ENCODE data around the gene PITRM1.

PITRM1 gene

DNA sequence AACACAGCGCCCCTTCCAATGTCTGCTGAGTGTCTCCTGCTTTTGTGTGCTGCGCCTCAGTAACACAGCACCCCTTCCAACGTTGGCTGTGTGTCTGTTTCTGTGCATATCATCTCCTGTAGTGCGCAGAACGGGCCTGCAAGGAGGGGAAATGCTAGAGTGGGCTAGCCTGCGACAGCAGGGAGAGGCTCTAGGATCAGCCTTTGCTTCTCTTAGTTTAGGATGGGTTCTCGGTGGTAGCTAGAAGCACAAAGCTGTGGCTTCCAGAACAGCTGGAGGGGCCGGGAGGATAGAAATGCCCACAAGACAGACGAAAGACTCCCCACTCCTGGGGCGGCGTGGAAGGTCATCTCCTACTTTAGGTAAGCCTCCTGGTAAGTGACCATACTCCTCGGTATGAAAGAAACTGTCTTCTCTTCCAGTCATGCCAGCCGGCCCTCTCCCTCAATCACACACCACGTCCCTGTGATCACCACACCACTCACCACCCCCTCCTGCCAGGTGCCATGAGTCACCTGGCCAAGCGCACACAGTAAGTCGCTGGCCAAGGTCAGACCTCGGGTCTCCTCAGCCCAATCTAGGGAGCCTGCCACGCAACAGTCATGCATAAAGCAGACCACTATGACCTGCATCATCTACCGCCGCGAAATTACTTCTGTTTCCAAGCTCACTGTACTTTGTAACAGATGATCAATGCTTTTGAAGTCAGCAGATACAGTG is 4.8 kb downstream of the PITRM1 start:
- TF ChIP-seq, protein P1, sequence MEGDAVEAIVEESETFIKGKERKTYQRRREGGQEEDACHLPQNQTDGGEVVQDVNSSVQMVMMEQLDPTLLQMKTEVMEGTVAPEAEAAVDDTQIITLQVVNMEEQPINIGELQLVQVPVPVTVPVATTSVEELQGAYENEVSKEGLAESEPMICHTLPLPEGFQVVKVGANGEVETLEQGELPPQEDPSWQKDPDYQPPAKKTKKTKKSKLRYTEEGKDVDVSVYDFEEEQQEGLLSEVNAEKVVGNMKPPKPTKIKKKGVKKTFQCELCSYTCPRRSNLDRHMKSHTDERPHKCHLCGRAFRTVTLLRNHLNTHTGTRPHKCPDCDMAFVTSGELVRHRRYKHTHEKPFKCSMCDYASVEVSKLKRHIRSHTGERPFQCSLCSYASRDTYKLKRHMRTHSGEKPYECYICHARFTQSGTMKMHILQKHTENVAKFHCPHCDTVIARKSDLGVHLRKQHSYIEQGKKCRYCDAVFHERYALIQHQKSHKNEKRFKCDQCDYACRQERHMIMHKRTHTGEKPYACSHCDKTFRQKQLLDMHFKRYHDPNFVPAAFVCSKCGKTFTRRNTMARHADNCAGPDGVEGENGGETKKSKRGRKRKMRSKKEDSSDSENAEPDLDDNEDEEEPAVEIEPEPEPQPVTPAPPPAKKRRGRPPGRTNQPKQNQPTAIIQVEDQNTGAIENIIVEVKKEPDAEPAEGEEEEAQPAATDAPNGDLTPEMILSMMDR (IDR thresholded peaks at IDR 0.05; ENCODE audit: low read depth, low read length), result no peak
- no peak for DNase-seq (ENCODE audit: low read depth, low spot score)
- H3K4me3 ChIP-seq (ENCODE audit: low read depth, low read length), result no peak overlapping the region
- in situ Hi-C loops (cut with HindIII; ENCODE audit: low sequenced_read_pairs), result no loop called here

DNA sequence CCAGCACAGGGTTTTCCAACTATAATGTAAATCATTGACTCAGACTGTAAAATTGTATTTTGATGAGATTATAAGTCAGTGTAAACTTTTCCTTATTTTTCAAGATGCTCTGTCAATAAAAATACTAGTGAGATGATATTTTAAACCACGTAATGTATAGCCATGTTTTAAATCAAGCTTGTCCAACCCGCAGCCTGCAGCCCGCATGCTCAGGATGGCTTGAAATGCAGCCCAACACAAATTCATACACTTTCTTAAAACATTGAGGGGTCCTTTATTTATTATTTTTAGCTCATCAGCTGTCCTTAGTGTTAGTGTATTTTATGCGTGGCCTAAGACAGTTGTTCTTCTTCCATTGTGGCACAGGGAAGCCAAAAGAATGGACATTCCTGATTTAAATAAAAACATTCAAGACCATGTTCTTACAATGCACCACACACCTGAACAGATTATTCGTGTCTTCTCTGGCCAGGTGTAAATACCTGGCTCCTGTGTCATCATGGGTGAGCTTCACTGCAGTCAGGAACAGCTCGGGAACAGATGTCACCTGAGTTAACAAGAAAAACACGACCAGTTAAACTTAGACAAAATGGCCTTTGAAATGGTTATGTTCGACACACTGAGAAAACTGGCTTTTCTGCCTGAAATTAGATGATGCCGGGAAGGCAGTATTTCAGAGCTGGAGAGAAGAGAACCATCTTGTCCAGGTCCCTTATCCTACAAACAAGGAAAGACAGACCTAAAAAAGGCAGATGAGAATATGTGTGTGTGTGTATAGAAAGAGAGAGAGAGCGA is 5.9 kb downstream of the PITRM1 start:
- no peak overlapping the region for H3K4me3 ChIP-seq (ENCODE audit: low read depth, low read length)
- in situ Hi-C loops (cut with HindIII; ENCODE audit: low sequenced_read_pairs), result no loop called here
- no peak for DNase-seq (ENCODE audit: low read depth, low spot score)
- TF ChIP-seq, protein P1 (IDR thresholded peaks at IDR 0.05; ENCODE audit: low read depth, low read length), result no peak

DNA sequence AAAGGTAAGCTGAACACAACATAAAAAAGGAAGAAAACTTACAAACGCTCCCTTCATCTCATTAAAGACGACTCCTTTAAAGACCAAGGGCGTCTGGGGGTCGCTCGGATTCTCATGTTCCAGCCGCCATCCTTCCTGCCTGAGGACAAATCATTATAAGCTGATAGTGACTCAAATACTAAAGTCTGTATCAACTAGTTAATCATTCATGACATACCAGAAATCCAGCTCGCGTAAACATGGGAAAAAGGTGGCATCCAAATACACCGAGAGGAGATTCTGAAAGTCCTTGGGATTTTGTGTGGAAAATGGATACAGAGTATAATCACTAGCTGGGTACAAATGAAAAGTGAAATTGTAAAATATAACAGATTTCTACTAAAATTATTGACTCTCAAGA is 7.4 kb downstream of the PITRM1 start:
- H3K4me3 ChIP-seq (ENCODE audit: low read depth, low read length), result no peak overlapping the region
- DNase-seq (ENCODE audit: low read depth, low spot score), result no peak
- in situ Hi-C loops (cut with HindIII; ENCODE audit: low sequenced_read_pairs), result no loop called here
- TF ChIP-seq, protein P1 (IDR thresholded peaks at IDR 0.05; ENCODE audit: low read depth, low read length), result no peak

DNA sequence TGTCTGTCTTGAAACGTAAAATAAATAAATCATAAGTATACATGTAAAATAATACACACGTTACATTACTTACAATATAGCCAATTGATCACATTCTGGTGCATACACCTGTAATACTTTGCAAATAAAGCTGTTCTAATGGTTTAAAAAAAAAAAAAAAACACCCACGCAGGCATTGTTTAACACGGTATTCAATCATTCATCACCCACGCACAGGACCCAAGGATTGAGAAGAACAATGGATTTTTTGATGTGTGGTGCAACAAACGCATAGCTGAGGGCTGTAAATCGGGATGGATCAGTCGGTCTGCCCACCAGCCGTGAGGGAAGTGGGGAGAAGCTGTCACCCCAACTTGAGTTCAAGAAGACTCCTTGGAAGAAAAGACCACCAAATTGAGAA is 8.7 kb downstream of the PITRM1 start:
- in situ Hi-C loops (cut with HindIII; ENCODE audit: low sequenced_read_pairs), result no loop called here
- no peak for DNase-seq (ENCODE audit: low read depth, low spot score)
- TF ChIP-seq, protein P1 (IDR thresholded peaks at IDR 0.05; ENCODE audit: low read depth, low read length), result no peak
- H3K4me3 ChIP-seq (ENCODE audit: low read depth, low read length), result no peak overlapping the region

DNA sequence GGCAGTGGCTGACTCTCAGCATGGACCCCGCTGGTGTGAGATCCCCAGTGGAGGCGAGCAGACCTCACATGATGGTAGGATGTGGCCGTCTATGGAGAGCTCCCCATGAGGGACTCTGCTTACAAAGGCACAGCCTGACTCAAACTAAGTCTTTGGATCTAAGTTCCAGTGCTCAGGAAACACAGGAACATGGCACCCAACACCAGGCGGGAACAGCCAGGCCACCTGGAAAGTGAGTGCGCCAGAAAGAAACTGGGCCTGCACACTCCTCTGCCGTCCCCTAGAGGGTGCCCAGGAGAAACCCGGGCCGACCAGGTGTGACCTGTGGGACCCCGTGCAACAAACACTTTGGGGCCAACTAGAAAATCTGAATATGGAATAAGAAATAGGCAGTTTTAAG is 10.0 kb downstream of the PITRM1 start:
- no peak for DNase-seq (ENCODE audit: low read depth, low spot score)
- TF ChIP-seq, protein P1 (IDR thresholded peaks at IDR 0.05; ENCODE audit: low read depth, low read length), result peak; percentile 29
- no peak overlapping the region for H3K4me3 ChIP-seq (ENCODE audit: low read depth, low read length)
- in situ Hi-C loops (cut with HindIII; ENCODE audit: low sequenced_read_pairs), result no loop called here

DNA sequence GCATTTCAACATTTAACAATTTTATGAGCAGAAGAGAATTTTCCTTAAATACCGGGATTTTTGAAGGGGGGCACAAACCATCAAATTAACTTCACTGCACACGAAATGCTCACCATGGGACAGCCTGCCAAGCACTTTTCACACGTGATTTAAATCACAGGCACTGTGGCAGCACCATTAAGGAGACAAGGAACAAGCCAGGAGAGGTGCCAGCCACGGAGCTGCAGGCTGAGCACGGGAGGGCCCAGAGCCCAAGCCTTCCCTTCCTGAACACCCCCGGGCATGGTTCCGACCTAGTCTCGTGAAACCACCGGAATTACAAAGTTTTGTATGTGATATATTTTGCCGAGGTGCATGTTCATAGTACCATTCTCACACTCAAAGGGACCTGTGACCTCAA is 13.4 kb downstream of the PITRM1 start:
- no peak overlapping the region for H3K4me3 ChIP-seq (ENCODE audit: low read depth, low read length)
- in situ Hi-C loops (cut with HindIII; ENCODE audit: low sequenced_read_pairs), result no loop called here
- TF ChIP-seq, protein P1 (IDR thresholded peaks at IDR 0.05; ENCODE audit: low read depth, low read length), result no peak
- DNase-seq (ENCODE audit: low read depth, low spot score), result no peak
